ENCODE measurements around the gene DLL4. TPM values are rescaled to one million over a fixed set of nuclear protein-coding genes. Genes with fewer than 3 reads are reported as not detected.
"Not testable (repeated sequence)": the region's sequence is repeated elsewhere in the genome, so short reads cannot be mapped to it uniquely, and the experiment has no call there.

DLL4 gene
- total RNA-seq, 1 experiment from 2014 or later: 1.5 TPM

GRCh38 chr15:40960151-40960885 lies 31.2 kb downstream of the DLL4 start:
- peak; percentile 3; the same call in 1 of the 2 replicates for TF ChIP-seq POLR2AphosphoS5 (IDR thresholded peaks at IDR 0.05; ENCODE audit: low read depth, low read length)
- TF ChIP-seq, protein P1, sequence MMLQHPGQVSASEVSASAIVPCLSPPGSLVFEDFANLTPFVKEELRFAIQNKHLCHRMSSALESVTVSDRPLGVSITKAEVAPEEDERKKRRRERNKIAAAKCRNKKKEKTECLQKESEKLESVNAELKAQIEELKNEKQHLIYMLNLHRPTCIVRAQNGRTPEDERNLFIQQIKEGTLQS (IDR thresholded peaks at IDR 0.05): no peak
- Histone ChIP-seq H3K27ac (ENCODE audit: low read depth, low read length) (peak overlapping the region; percentile 46), H3K4me3 (replicated peaks in 1 of 2; ENCODE audit: low read depth in 1 of 2, low read length in 2 of 2) (no peak overlapping the region), H3K9ac (ENCODE audit: low read length) (no peak overlapping the region), H3K36me3 (ENCODE audit: control insufficient read depth in 1 of 2, insufficient read depth in 2 of 2, low read length in 2 of 2) (no peaks in the 10 kb centered on the region), H4K20me1 (ENCODE audit: insufficient read depth) (no peaks in the 10 kb centered on the region), H3K4me1 (ENCODE audit: control insufficient read depth in 1 of 2, insufficient read depth in 2 of 2, low read length in 2 of 2) (peaks cover 11 to 14% of the 10 kb centered on the region in 2 experiments), H3K79me2 (ENCODE audit: insufficient read depth, low read length) (no peaks in the 10 kb centered on the region), H2AFZ (ENCODE audit: low read depth, low read length, poor library complexity, severe bottlenecking) (peak overlapping the region; percentile 61), H3K9me3 (ENCODE audit: control insufficient read depth in 1 of 2, insufficient read depth in 1 of 2, low read depth in 1 of 2, low read length in 2 of 2) (no peaks in the 10 kb centered on the region), H3K9me2 (ENCODE audit: insufficient read depth) (no peaks in the 10 kb centered on the region), H3K4me2 (ENCODE audit: low read length) (peak overlapping the region; percentile 70), H3K27me3 (ENCODE audit: insufficient read depth, low read length) (no peaks in the 10 kb centered on the region)
- RAD21 ChIA-PET (ENCODE audit: low non-redundant PET in 1 of 2, low total read pairs in 2 of 2, uncharacterized antibody in 2 of 2, unreplicated experiment in 2 of 2): no interaction called here
- CTCF ChIA-PET: interaction anchor here (0.6 to 1.6 kb wide), 2 partner anchors 55 to 63 kb away, joined by 4 to 9 read pairs; no protein-coding TSS in a partner anchor
- no TSS peak for BruUV-seq (replicated peaks)
- POLR2A ChIA-PET: interaction anchor here (1.2 to 5.5 kb wide), 2 partner anchors 8 to 32 kb away, joined by 3 to 44 read pairs; partner anchors contain the start of genes CHAC1 and DLL4
- ATAC-seq (0 out of 2 replicates have a peak, but pooled peaks have one; percentile 15), DNase-seq (ENCODE audit: low read depth, low spot score) (no peak)
- intact Hi-C loops (cut with micrococcal nuclease): no loop called here

DNA sequence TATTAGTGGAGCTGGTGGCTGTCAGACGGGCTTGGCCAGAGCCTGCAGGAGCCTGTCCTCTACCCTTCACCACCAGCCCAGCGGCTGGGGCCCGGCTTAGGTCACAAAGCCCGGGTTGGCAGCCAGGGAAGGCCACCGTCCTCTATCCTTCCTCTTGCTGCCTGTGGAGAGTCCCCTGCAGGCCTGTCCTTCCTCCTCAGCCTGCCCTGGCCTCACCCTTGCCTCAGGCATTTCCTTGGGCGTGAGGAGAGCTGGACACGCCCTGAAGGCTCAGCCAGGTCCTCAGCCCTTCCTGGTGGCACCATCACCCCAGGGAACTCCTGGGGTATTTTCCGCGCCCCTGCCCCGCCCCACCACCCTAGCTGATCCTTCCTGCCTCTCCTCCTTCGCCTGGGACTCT lies 31.8 kb downstream of the DLL4 start:
- peak; percentile 21 for DNase-seq (ENCODE audit: low read depth, low spot score)
- intact Hi-C loops (cut with micrococcal nuclease): no loop called here
- RAD21 ChIA-PET (ENCODE audit: low non-redundant PET in 1 of 2, low total read pairs in 2 of 2, uncharacterized antibody in 2 of 2, unreplicated experiment in 2 of 2): no interaction called here
- Histone ChIP-seq H3K4me3 (replicated peaks in 1 of 2; ENCODE audit: low read depth in 1 of 2, low read length in 2 of 2) (no peak overlapping the region; a peak in 1 of 4 replicates), H3K27me3 (ENCODE audit: insufficient read depth, low read length) (no peaks in the 10 kb centered on the region), H3K9me2 (ENCODE audit: insufficient read depth) (no peaks in the 10 kb centered on the region), H4K20me1 (ENCODE audit: insufficient read depth) (no peaks in the 10 kb centered on the region), H3K9ac (ENCODE audit: low read length) (peak overlapping the region; percentile 7; the same call in 1 of the 2 replicates), H3K4me2 (ENCODE audit: low read length) (peak overlapping the region; percentile 70), H3K9me3 (ENCODE audit: control insufficient read depth in 1 of 2, insufficient read depth in 1 of 2, low read depth in 1 of 2, low read length in 2 of 2) (no peaks in the 10 kb centered on the region), H3K4me1 (ENCODE audit: control insufficient read depth in 1 of 2, insufficient read depth in 2 of 2, low read length in 2 of 2) (peaks cover 11 to 14% of the 10 kb centered on the region in 2 experiments), H2AFZ (ENCODE audit: low read depth, low read length, poor library complexity, severe bottlenecking) (peak overlapping the region; percentile 61), H3K79me2 (ENCODE audit: insufficient read depth, low read length) (no peaks in the 10 kb centered on the region), H3K27ac (ENCODE audit: low read depth, low read length) (peak overlapping the region; percentile 46), H3K36me3 (ENCODE audit: control insufficient read depth in 1 of 2, insufficient read depth in 2 of 2, low read length in 2 of 2) (no peaks in the 10 kb centered on the region)
- POLR2A ChIA-PET: interaction anchor here (1.2 to 5.5 kb wide), 2 partner anchors 9 to 32 kb away, joined by 3 to 44 read pairs; partner anchors contain the start of genes CHAC1 and DLL4
- ATAC-seq: peak; percentile 80
- BruUV-seq (replicated peaks): no TSS peak
- CTCF ChIA-PET: interaction anchor here (0.6 to 1.6 kb wide), 3 partner anchors 15 to 62 kb away, joined by 3 to 9 read pairs (median 4); no protein-coding TSS in a partner anchor
- TF ChIP-seq ZBTB33 (IDR thresholded peaks at IDR 0.05; ENCODE audit: extremely low read depth, insufficient replicate concordance, low read length): no peak

DNA sequence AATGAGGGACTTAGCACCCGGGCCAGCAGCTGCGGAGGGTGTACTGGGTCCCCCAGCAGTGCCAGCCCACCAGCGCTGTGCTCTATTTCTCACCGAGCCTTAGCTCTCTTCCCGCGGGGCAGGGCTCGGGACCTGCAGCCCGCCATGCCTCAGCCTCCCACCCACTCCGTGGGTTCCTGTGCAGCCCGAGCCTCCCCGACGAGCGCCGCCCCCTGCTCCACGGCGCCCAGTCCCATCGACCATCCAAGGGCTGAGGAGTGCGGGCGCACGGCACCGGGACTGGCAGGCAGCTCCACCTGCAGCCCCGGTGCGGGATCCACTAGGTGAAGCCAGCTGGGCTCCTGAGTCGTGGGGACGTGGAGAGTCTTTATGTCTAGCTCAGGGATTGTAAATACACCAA lies 32.6 kb downstream of the DLL4 start:
- H3K9ac ChIP-seq (ENCODE audit: low read length); RAD21 ChIA-PET (ENCODE audit: low non-redundant PET in 1 of 2, low total read pairs in 2 of 2, uncharacterized antibody in 2 of 2, unreplicated experiment in 2 of 2); H3K27ac ChIP-seq (ENCODE audit: low read depth, low read length); ATAC-seq; intact Hi-C loops (cut with micrococcal nuclease); H3K79me2 ChIP-seq (ENCODE audit: insufficient read depth, low read length); H3K36me3 ChIP-seq (ENCODE audit: control insufficient read depth in 1 of 2, insufficient read depth in 2 of 2, low read length in 2 of 2); H3K4me2 ChIP-seq (ENCODE audit: low read length); H3K9me2 ChIP-seq (ENCODE audit: insufficient read depth); H3K4me3 ChIP-seq (replicated peaks in 1 of 2; ENCODE audit: low read depth in 1 of 2, low read length in 2 of 2); BruUV-seq (replicated peaks); H3K27me3 ChIP-seq (ENCODE audit: insufficient read depth, low read length); H4K20me1 ChIP-seq (ENCODE audit: insufficient read depth); H3K9me3 ChIP-seq (ENCODE audit: control insufficient read depth in 1 of 2, insufficient read depth in 1 of 2, low read depth in 1 of 2, low read length in 2 of 2); H2AFZ ChIP-seq (ENCODE audit: low read depth, low read length, poor library complexity, severe bottlenecking); DNase-seq (ENCODE audit: low read depth, low spot score): not testable (repeated sequence)
- ChIA-PET POLR2A (interaction anchor here (5.5 kb wide), 1 partner anchor 10 kb away, joined by 44 read pairs; the partner anchor contains the start of gene CHAC1), CTCF (interaction anchor here (1.2 kb wide), 1 partner anchor 20 kb away, joined by 4 read pairs; no protein-coding TSS in a partner anchor)
- peaks cover 11 to 14% of the 10 kb centered on the region in 2 experiments for H3K4me1 ChIP-seq (ENCODE audit: control insufficient read depth in 1 of 2, insufficient read depth in 2 of 2, low read length in 2 of 2)

Measured in HCT116 (cell line).